ENCODE results near the gene IL7R.

IL7R gene

GRCh38 chr5:35856765-35857351 lies at the start of gene IL7R:
TSS of gene IL7R (plus strand) at chr5:35856891. CDS start at chr5:35856978, 87 bp downstream.
- DNase-seq (ENCODE audit: low read depth), result no peak

DNA sequence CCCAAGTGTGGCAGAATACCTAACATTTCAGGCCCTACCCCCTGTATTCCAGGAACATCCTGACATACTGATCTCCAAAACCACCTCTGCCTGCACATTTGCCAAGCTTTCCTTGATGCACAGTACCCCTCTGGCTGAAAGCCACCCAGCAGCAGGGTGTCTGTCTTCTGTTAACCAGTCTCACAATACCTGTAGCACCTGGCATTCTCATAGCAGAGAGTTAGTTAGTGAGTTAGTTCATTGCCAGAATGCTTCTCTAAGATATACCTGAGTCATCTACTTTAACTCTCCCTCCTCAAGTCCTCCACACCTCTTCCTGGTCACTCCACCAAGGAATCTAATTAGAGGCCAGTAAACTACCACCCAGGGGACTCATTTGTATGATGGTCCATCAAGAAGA lies 46.1 kb upstream of the IL7R start:
- DNase-seq (ENCODE audit: low read depth), result no peak

DNA sequence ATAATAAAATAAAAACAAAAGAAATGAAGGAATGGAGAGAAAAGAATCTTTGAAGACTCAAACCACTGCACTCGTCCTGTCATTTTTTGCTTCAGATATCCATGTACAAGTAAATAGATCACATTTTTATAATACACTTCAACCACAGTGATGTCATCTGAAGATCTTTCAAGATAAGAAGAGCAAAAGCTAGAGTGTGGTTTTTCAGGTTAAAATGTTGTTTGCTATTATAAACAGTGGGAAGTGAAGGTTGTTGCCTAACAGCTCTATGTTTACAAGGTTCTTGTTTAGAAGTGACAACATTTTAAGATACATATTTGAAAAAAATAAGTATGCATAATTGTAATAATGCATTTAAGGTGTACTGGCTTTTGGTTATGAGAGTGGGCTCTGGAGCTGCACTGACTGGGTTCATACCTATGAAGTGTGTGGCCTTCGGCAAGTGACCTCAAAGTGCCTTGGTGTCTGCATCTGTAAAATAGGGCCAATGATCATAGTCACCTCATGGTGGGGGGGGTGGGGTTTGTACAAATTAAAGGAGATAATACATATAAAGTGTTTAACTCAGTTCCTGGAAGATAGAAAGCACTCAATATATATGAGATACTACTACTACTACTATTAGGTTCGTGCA lies 45.5 kb upstream of the IL7R start:
- no peak for DNase-seq (ENCODE audit: low read depth)

DNA sequence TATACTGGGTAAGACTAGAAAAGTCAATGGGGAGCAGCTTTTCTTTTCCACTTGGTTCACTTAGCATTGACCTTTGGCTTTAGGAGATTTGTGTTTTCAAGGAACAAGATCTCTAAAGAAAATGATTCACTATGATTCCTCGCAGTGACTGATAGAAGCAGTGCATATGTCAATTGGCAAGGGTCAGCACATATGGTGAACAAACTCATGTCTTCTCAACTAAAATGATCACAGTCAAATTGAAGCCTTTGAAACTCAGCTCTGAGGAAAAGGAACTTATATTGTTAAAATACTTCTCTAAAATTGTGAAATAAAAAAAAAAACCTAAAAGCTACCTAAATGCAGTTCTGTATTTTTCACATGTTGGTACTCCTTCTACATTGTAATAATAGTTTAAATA lies 43.2 kb upstream of the IL7R start:
- DNase-seq (ENCODE audit: low read depth), result no peak

DNA sequence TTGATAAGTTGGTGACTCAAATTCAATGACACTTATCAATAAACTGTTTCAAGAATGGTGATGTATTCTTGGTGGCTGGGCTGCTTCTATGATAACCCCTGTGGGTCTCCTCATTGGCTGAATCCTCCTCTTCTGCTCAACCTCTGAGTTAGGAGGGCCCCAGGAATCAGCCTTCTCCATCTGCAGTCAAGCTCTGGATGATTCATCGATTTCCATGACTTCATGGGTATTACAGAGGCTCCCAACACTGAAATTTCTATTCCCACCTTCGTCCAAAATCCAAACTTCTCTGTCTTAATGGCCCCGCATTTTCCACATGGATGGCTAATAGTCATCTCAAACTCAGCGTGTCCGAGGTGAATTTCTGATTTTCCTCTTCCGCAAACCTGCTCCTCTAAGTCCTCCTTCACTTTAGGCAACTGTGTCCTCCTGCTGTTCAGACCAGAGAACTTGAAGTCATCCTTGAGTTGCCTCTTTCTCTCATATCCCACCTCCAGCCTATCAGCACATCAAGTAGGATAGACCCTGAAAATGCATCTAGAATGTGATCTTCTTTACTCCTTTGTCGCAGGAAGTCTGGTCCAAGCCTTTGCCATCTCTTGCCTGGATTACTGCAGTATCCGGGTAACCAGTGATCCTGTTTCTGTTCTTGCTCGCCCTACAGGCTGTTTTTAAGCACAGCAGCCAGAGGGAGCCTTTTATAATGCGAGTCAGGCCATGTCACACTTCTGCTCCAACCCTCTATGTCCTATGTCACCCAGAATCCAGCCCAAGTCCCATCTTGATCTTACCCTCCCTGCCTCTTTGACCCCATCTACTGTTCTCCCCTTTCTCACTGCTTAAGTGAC lies 41.4 kb upstream of the IL7R start:
- DNase-seq (ENCODE audit: low read depth), result no peak

DNA sequence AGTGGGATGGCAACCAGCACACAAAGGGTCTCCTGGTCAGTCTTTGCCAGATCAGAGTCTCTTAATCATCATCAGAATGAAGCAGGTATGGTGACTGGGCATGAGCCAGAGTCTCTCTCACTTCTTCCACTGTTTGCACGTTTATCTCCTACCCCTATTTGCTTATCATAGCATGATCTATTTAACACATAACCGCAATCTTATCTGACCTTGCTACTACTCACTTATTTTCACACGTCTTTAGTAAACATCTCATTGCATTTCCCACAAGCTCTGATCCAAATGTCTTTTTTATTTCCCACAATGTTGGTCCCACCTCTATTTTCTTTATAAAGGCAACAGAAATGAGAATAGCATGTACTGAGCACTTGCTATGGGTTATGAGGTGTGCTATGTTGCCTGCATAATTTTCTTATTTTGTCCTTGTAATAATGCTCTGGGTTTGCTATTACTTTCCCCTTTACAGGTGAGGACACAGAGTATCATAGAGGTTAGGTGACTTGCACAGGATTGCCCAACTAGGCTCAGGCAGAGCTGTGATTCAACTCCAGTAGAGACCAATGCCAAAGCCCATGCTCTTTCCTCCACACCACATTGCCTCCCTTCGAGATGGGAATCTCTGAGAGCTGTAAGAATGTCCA lies 39.7 kb upstream of the IL7R start:
- no peak for DNase-seq (ENCODE audit: low read depth)

- DNase-seq (ENCODE audit: low read depth), result no peak
Observed at GRCh38 chr5:35819026-35819425, 37.7 kb upstream of the IL7R start.

- no peak for DNase-seq (ENCODE audit: low read depth)
Observed at GRCh38 chr5:35819668-35820067, 37.0 kb upstream of the IL7R start.

DNA sequence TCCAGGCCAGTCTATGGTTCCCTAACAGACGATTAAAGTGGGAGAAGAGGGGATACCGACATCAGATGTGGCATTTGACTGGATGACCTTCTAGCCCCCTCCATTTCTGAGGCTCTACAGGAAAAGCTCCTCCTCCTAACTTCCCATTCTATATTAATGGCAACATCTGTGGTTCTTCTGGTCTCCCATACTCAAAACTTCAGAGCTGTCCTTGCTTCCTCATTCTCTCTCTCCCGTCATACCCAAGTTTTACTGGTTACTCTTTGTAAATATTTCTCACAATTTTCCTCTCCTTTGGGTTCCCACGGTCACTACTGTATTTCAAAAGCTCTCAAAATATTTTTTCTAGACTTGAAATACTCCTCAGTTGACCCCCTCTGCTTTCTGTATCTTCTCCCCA lies 36.0 kb upstream of the IL7R start:
- DNase-seq (ENCODE audit: low read depth), result no peak

DNA sequence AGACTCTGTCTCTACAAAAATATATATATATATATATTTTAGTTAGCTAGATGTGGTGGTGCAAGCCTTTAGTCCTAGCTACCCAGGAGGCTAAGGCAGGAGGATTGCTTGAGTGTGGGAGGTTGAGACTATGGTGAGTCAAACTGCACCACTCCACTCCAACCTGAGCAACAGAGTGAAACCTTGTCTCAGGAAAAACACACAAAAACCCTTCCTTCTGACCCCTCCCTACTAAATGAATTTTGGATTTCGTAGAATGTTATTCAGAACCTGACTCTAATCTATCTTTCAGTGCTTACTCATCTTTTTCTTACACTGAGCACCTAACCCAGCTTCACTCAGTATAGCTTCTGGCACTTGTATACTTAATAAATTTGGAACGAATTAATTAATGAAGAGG lies 35.2 kb upstream of the IL7R start:
- no peak for DNase-seq (ENCODE audit: low read depth)

GRCh38 chr5:35822511-35822910 lies 34.2 kb upstream of the IL7R start:
- no peak for DNase-seq (ENCODE audit: low read depth)

- DNase-seq (ENCODE audit: low read depth), result no peak
Observed at GRCh38 chr5:35823347-35824098, 33.2 kb upstream of the IL7R start.

DNA sequence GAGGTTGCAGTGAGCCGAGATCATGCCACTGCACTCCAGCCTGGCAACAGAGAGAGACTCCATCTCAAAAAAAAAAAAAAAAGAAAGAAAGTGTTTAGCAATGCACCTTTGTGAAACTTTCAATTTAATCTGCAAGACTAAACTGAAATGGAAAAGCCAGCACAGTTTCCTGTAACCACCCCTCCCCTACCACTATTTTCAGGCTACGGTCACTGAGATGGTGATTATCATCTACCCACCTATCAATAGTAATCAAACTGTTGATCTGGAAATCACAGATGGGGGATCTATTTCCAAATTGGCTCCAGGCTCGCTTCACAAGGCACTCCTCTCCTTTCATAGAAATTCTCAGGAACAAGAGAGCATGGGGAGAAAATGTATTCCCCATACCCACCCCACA lies 30.6 kb upstream of the IL7R start:
- DNase-seq (ENCODE audit: low read depth), result no peak

DNA sequence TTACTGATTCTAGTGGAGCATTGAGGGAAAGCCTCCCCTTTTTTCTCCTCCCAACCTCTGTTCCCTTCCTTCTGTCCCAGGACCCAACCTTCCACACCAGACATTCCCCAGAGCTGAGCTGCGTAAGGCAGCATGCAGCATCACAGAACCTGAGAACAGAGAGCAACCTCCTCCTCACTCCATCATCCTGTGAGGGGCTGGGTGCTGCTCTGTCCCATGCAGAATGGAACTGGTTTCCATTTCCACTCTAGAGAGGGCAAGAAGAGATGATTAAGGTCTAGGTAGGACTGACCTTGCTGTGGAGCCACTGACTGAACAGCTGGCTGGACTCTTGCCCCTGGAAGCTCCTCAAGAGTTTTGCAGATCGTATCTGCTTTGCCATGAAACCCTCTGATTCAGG lies 30.1 kb upstream of the IL7R start:
- DNase-seq (ENCODE audit: low read depth), result no peak

- DNase-seq (ENCODE audit: low read depth), result no peak
Observed at GRCh38 chr5:35828082-35828598, 28.6 kb upstream of the IL7R start.

- DNase-seq (ENCODE audit: low read depth), result no peak
Observed at GRCh38 chr5:35830587-35830986, 26.1 kb upstream of the IL7R start.

DNA sequence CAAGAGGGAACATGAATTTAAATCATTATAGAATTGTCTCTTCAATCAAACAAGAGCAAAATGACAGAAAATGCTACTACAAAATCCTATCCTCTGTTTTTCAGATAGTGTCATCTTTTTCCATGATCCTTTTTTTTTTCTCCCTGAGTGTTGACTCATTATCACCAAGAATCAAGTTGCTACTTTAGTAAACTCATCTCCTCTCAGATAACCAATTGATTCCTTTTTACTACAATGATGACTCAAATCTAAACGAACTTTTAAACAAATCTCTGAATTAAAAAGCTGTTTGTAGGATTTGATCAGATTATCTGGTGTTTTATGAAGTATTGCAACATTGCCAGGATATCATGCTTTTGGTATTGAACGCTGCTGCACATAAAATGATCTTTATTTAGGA lies 23.9 kb upstream of the IL7R start:
- no peak for DNase-seq (ENCODE audit: low read depth)

DNA sequence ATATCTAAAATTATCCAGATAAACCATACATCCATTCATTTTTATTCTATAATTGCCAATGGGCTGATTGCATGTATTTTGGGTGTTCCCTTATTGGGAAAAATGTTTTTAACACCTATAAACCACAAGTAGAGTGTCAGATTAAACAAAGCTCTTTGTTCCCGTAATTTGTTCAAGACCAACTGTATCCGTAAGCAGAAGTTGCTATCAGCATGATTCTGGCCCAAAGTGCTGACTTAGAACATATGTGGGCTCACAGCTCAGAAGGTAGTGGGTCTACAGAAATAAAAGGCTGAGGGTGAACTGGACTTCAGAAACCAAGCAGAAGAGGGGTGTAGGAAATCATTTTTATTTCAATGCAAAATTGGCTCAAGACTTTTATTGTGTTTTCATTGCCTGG lies 23.5 kb upstream of the IL7R start:
- no peak for DNase-seq (ENCODE audit: low read depth)

- DNase-seq (ENCODE audit: low read depth), result no peak
Observed at GRCh38 chr5:35835796-35836742, 20.6 kb upstream of the IL7R start.

- no peak for DNase-seq (ENCODE audit: low read depth)
Observed at GRCh38 chr5:35838370-35839042, 18.2 kb upstream of the IL7R start.
